ENCODE data around the gene ZBTB8A.

Gene ZBTB8A

GRCh38 chr1:32568929-32569328 is 29.7 kb downstream of the ZBTB8A start:
- no peak for TF ChIP-seq CTCF (IDR thresholded peaks at IDR 0.05; ENCODE audit: low read depth, low read length)
- Histone ChIP-seq H3K4me3 (ENCODE audit: low read depth, low read length) (no peak overlapping the region), H3K27me3 (no peaks in the 10 kb centered on the region), H3K4me1 (no peaks in the 10 kb centered on the region), H3K36me3 (no peaks in the 10 kb centered on the region), H3K9me3 (no peaks in the 10 kb centered on the region)
- DNase-seq: no peak

- Histone ChIP-seq H3K4me1 (no peaks in the 10 kb centered on the region), H3K27me3 (no peaks in the 10 kb centered on the region), H3K9me3 (no peaks in the 10 kb centered on the region), H3K4me3 (ENCODE audit: low read depth, low read length) (no peak overlapping the region), H3K36me3 (no peaks in the 10 kb centered on the region)
- TF ChIP-seq CTCF (IDR thresholded peaks at IDR 0.05; ENCODE audit: low read depth, low read length): no peak
- no peak for DNase-seq
Measured at GRCh38 chr1:32580348-32581017, 41.3 kb downstream of the ZBTB8A start.

GRCh38 chr1:32592943-32593342 is 53.7 kb downstream of the ZBTB8A start:
- DNase-seq: no peak
- no peaks in the 10 kb centered on the region for H3K9me3 ChIP-seq
- TF ChIP-seq CTCF (IDR thresholded peaks at IDR 0.05; ENCODE audit: low read depth, low read length): no peak

GRCh38 chr1:32600034-32600433 is 60.8 kb downstream of the ZBTB8A start:
- no peak for DNase-seq
- Histone ChIP-seq H3K4me1 (no peaks in the 10 kb centered on the region), H3K36me3 (no peaks in the 10 kb centered on the region), H3K9me3 (no peaks in the 10 kb centered on the region), H3K27me3 (no peaks in the 10 kb centered on the region), H3K4me3 (ENCODE audit: low read depth, low read length) (no peak overlapping the region)
- no peak for TF ChIP-seq CTCF (IDR thresholded peaks at IDR 0.05; ENCODE audit: low read depth, low read length)

More at GRCh38 chr1:32592943-32593342, 53.7 kb downstream of the ZBTB8A start:
- H3K36me3 ChIP-seq: no peaks in the 10 kb centered on the region
- H3K4me1 ChIP-seq: no peaks in the 10 kb centered on the region
- H3K4me3 ChIP-seq (ENCODE audit: low read depth, low read length): no peak overlapping the region
- H3K27me3 ChIP-seq: no peaks in the 10 kb centered on the region

GRCh38 chr1:32605711-32606424 is 66.6 kb downstream of the ZBTB8A start:
- H3K9me3 ChIP-seq: no peaks in the 10 kb centered on the region
- no peak for TF ChIP-seq CTCF (IDR thresholded peaks at IDR 0.05; ENCODE audit: low read depth, low read length)
- no peaks in the 10 kb centered on the region for H3K36me3 ChIP-seq
- H3K27me3 ChIP-seq: no peaks in the 10 kb centered on the region
- H3K4me3 ChIP-seq (ENCODE audit: low read depth, low read length): no peak overlapping the region
- H3K4me1 ChIP-seq: no peaks in the 10 kb centered on the region
- no peak for DNase-seq
